T47D (cell line): ENCODE results near the gene IGFL2.
"Not testable (repeated sequence)": the region's sequence is repeated elsewhere in the genome, so short reads cannot be mapped to it uniquely, and the experiment has no call there.

Experiments
- DNase-seq, 2 experiments: peaks; one replicate each; pipeline versions ENCODE4 v3.0.0 to v3.0.0-alpha.2; 2011 to 2012; ENCODE audit warnings: low read depth in 1 of 2, low spot score in 1 of 2
- JUND ChIP-seq: IDR thresholded peaks from 2 replicates; pipeline ENCODE4 v1.6.1; 2012; ENCODE audit warnings: low read depth
- in situ Hi-C: cut with HindIII; loops from 2 replicates; pipeline ENCODE4 v1.10.0; 2016; ENCODE audit warnings: low sequenced_read_pairs, low pct_unique_long_range_greater_than_20kb

The IGFL2 gene

DNA sequence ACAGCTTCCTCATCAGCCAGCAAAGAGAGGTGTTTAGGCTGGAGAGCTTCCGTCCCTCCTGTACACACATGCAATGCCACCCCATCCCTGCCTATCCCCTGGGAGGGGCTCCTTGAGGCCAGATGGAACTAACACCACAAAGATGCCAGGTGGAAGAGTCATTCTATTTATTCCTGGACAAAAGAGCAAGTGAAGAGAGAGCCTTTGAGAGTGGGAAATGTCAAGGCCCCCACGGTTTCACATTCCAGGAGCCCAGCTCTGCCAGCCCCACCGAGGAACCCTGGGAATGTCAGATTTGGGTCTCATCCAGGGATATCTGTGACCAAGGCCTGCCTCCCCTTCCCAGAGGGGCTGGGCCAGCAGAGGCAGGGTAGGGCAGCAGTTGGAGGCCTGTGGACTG, 50.7 kb downstream of the IGFL2 start:
- no peak for TF ChIP-seq JUND
- in situ Hi-C loops = no loop called here
- no peak for DNase-seq

DNA sequence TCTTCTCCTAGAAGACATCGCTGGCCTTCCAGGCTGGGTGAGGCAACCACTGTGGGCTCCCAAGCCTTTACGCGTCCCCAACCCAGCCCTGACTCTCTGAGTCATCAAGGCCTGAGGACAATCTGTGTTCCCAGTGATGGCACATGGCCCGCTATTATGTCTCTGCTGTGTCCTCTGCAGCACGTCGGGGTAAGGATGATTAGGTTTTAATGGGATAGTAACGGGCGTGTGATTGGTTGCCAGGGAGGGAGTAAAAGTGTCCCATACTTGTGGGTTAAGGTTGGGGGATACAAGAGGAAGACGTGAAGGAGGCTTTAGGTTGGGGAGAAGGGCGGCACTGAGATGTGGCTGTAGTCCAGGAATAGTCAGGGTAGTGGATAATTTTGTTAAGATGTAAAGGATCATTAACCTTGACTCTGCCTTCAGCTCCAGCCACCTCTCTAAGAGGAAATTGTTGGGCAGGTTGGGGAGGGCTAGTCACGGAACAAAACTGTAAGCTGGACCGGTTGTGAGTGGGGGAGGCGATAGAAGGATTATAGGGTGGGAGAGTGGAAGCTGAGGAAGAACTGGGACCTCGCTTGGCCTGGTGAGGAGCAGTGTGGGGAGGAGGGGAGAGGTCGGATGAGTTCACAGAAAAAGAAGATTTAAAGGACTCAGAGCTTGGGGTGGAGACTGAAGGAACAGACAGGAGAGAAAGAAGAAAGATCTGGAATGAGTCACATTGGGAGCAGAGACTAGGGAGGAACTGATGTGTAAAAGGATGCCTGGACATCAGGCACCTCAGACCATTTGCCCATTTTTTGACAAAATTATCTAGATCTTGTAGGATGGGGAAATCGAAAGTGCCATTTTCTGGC, 53.6 kb downstream of the IGFL2 start:
- DNase-seq = no peak
- no peak for TF ChIP-seq JUND
- in situ Hi-C loops = no loop called here

DNA sequence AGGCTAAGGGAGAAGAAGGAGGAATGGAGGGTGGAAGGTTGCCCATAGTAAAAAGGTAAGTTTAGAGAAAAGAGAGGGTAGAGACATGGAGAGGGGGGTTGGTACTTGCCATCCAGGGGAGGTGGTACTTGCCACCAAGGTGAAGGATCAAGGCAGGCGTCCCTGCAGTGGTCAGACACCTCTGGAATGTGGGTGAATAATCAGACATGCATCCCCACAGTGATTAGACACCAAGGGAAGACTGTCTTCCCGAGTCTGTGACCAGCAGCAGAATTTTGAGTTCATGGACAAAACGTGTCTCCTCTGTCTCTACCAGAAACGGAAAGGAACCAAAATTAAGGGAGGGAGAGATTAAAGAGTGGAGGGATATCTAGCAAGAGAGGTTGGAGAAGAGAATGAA, 54.4 kb downstream of the IGFL2 start:
- no peak for TF ChIP-seq JUND
- in situ Hi-C loops = no loop called here
- DNase-seq = no peak

DNA sequence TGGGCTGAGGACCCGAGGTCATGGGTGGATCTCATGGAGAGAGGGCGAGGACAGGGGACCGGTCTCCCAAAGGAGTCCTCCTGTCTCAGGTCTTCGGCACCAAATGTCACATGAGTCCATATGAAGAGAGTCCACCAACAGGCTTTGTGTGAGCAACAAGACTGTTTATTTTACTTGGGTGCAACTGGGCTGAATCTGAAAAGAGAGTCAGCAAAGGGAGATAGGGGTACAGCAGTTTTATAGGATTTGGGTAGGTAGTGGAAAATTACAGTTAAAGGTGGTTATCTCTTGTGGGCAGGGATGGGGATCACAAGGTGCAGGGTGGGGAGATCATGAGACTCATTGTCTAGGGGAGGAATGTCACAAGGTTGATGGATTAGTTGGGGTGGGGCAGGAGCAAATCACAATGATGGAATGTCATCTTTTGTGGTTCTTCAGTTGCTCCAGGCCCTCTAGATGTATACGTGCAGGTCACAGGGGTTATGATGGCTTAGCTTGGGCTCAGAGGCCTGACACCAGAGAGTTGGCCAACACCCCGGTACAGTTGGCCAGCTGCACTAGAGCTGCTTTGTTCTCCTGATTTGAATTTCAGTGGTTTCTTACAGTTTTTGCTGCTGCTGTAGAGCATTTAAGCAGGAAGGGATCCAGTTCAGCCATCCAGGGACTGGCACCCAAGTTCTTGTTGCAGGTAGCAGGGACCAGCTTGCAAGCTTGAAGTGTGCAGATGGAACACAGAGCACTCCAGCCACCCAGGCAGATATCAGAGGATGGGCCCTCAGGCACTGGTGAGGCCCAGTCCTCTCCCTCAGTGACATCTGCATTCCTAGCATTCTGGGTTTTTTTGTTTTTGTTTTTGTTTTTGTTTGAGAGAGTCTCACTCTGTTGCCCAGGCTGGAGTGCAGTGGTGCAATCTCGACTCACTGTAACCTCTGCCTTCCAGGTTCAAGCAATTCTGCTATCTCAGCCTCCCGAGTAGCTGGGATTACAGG, 55.1 kb downstream of the IGFL2 start:
- no peak for TF ChIP-seq JUND
- no peak for DNase-seq
- in situ Hi-C loops = no loop called here

DNA sequence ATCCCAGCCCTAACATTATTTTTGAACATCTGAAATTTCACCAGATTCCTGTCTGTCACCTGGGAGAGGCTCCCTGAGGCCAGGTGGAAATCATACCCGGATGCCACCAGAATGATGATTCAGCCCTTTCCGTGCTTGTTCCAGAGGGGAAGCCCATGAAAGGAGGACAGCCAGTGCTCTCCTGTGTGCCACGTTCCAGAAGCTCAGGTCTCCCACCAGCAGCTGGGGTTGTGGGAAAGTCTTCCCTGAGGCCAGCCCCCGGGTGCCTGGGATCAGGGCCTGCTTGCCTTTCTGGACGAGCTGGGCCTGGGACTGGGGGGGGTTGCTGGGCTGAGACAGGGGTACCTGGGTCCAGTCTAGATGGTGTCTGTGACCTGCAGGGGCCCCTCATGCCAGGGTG, 56.0 kb downstream of the IGFL2 start:
- no peak for TF ChIP-seq JUND
- in situ Hi-C loops = no loop called here
- DNase-seq = no peak

DNA sequence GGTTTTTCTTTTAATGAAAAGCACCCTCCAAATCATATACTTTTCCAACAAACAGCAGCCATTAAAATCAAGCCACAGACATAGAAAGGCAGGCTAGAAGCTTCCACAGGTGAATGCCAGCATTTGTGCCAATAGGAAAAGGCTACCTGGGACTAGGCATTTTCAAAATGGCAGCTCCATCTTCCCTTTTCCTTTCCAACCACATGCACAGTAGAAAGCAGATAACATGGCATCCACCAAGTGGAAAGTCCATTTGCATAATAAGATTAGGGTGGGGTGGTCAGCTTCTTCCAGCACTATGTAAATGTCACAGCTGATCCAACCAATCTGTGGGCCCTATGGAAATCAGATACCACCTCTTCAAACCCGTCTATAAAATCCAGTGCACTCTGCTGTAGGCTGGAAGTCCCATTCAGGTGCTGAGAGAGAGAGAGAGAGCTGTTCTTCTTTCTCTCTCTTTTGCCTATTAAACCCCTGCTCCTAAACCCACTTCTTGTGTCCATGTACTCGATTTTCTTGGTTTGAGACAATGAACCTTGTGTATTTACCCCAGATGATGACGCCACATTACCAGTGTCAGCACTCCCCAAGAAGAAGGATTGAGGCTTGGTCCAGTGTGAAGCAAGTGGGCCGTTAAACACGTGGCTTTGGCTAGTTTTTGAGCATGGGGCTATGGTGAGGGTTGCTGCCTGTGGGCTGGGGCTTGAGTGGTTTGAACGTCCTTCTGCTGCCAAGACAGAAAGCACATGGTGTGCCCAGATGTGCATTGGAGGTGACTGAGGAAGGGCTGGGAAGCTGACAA, 57.3 kb downstream of the IGFL2 start:
- TF ChIP-seq JUND = no peak
- no peak for DNase-seq
- in situ Hi-C loops = no loop called here

DNA sequence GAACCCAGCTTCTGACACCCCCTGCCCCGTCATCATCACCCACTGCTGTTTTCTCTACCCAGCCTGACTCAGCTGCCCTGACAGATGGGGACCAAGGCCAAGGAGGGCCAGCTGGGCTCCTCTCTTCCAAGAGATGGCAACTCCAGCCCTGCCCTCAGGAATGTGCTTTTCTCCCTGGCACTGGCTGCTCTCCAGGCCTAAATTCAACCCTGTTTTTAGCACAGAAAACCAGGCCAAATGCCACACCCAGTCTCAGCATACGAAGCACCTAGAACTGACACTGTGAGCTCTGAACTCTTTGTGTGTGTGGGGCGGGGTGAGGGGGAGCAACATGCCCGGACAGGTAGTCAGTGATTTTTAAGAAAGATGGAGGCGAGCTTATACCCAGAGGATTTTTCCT, 58.1 kb downstream of the IGFL2 start:
- DNase-seq = no peak
- in situ Hi-C loops = no loop called here
- no peak for TF ChIP-seq JUND

DNA sequence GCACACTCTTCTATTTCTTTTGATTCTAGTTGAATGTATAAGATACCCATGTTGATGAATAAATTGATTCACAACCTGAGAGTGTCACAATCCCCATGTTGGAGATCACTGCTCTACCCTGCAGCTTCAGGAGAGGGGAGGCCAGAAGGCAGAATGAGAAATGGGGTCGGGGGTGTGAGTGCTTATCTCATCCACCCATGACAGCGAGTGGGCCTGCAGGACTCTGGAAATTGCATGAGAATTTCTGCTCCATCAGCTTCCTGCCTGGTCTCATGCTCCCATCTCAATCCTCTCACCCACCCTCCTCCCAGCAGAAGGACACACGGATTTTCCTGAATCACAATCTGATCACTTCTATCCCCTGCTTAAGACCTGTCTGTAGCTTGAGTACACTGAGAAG, 58.6 kb downstream of the IGFL2 start:
- in situ Hi-C loops = no loop called here
- DNase-seq = no peak
- TF ChIP-seq JUND = no peak

DNA sequence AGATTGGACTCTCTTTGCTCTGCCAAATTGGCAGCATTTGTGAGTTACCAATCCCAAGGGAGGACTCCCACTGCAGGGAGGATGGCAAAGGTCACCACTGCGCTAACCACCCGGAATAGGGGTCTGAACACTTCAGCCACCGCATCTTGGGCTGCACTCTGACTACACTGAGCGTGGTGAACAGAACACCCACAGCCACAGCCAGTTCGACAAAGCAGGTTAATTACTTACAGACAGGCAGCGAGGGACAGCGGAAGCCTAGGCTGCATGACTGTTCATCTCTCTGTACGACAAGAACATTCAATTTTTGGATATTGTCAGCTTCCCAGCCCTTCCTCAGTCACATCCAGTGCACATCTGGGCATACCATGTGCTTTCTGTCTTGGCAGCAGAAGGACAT, 59.8 kb downstream of the IGFL2 start:
- DNase-seq, in situ Hi-C loops: not testable (repeated sequence)

DNA sequence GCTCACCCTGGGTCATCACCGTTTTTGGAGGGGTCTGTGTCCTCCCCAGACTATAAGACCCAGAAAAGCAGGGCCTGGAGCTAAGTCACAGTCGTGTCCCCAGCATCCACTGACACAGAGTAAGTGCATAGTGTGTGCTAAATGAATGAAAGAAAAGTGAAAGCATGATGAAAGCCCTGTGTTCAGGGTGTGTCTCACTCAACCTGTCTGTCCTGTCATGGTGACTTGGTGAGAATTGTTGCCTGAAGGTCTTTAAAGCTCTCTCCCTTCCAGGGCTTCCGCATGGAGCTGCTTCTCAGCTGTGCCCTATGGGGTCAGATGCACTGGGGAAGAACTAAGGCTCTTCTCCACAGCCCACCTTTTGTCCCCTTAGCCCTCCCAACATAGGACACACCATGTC, 61.0 kb downstream of the IGFL2 start:
- no peak for TF ChIP-seq JUND
- in situ Hi-C loops = no loop called here
- peak in 1 of 2 experiments; percentile 80 for DNase-seq

DNA sequence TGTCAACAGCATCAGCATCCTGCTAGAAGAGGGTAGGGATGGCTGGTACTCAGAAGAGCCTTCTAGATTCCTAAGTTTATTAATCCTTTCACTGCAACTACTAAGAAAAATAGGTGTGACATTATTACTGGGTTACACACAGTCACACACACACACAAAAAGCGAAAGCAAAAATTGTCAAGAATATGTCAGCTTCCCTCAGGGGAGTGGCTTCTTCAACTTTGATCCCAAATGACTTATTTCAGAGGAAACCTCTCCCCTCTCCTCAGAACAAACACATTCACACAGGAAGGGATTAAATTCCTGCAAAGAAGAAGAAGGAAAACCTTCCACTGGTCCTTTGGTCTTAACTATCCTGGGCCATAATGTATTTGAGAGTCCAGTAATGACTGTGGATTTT, 61.4 kb downstream of the IGFL2 start:
- in situ Hi-C loops = no loop called here
- TF ChIP-seq JUND = no peak

DNA sequence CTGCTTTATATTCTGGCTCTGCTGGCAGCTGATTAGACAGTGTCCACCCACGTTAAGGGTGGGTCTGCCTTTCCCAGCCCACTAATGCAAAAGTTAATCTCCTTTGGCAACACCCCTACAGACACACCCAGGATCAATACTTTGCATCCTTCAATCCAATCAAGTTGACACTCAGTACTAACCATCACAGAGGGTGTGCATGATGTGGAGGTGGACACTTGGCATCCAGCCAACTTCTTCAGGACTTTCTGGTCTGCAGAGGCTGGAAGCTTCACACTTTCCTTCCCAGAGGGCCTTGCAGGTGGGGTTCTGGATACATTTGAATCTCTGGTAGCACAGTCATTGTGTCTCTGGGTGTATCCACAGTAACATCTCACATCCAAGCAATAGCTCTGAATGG, 62.6 kb downstream of the IGFL2 start:
- no peak for TF ChIP-seq JUND
- in situ Hi-C loops = no loop called here
- DNase-seq = peak in 1 of 2 experiments; percentile 37

More for the DNA sequence above, 61.4 kb downstream of the IGFL2 start:
- no peak for DNase-seq
